ENCODE results near the gene VMP1. TPM values are rescaled to one million over a fixed set of nuclear protein-coding genes. Genes with fewer than 3 reads are reported as not detected.

The VMP1 gene
- total RNA-seq, 2 donors from 2014 or later, result 48.0 to 63.4 TPM

DNA sequence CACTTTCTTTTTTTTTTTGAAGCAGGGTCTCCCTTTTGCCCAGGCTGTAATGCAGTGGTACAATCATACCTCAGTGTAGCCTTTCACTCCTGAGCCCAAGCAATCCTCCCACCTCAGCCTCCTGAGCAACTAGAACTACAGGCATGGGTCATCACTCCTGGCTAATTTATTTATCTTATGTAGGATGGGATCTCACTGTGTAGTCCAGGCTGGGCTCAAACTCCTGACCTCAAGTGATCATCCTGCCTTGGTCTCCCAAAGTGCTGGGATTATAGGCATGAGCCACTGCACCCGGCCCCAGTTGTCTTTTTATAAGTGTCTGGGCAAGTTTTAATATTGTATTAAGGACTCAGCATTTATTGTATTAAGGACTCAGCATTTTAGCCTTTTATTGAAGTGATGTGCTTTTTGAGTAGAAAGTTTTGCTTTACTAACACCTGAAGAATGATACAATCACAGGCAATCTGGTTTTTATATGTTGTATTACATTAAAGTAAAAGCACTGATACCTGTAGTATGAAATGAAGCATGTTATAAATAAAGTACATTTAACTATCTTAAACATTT, 22.9 kb downstream of the VMP1 start:
- Histone ChIP-seq H3K9me3 (no peaks in the 10 kb centered on the region), H3K4me1 (peaks cover 0 to 9% of the 10 kb centered on the region in 2 donors), H3K36me3 (peaks cover 11% of the 10 kb centered on the region), H3K27ac (no peak overlapping the region), H3K4me3 (no peak overlapping the region), H3K27me3 (no peaks in the 10 kb centered on the region)
- TF ChIP-seq, protein P1, sequence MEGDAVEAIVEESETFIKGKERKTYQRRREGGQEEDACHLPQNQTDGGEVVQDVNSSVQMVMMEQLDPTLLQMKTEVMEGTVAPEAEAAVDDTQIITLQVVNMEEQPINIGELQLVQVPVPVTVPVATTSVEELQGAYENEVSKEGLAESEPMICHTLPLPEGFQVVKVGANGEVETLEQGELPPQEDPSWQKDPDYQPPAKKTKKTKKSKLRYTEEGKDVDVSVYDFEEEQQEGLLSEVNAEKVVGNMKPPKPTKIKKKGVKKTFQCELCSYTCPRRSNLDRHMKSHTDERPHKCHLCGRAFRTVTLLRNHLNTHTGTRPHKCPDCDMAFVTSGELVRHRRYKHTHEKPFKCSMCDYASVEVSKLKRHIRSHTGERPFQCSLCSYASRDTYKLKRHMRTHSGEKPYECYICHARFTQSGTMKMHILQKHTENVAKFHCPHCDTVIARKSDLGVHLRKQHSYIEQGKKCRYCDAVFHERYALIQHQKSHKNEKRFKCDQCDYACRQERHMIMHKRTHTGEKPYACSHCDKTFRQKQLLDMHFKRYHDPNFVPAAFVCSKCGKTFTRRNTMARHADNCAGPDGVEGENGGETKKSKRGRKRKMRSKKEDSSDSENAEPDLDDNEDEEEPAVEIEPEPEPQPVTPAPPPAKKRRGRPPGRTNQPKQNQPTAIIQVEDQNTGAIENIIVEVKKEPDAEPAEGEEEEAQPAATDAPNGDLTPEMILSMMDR (IDR thresholded peaks at IDR 0.05), result no peak
- DNase-seq (ENCODE audit: low spot score), result no peak

DNA sequence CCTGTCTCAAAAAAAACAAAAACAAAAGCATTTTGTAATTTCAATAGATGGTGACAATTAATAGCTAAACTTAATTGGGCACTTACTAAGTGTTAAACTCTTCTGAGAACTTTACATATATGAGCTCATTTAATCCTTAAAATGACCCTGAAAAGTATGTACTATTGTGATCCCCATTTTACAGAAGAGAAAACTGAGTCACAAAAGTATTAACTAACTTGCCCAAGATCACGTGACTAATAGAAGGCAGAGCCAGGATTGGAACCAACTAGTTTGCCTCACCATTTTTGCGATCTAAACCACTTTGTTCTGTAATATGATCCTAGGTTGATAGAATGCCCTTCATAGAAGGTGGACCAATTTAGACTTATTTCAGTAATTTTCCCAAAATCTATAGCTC, 26.2 kb downstream of the VMP1 start:
- no peak for DNase-seq (ENCODE audit: low spot score)
- Histone ChIP-seq H3K4me3 (no peak overlapping the region), H3K9me3 (no peaks in the 10 kb centered on the region), H3K27me3 (no peaks in the 10 kb centered on the region), H3K27ac (no peak overlapping the region), H3K36me3 (peaks cover 19% of the 10 kb centered on the region), H3K4me1 (peaks cover 0 to 7% of the 10 kb centered on the region in 2 donors)
- TF ChIP-seq, protein P1 (IDR thresholded peaks at IDR 0.05), result no peak

DNA sequence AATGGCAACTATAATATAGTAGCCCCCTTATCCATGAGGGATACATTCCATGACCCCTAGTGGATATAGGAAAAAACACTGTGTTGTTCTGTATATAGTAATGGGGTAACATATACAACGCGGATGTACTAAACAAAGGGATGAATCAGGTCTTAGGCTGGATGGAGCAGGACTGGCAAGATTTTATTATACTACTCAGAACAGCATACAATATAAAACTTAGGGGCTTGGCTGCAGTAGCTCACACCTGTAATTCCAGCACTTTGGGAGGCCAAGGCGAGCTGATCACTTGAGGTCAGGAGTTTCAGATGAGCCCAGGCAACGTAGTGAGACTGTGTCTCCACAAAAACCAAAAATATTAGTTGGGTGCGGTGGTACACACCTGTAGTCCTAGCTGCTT, 26.8 kb downstream of the VMP1 start:
- Histone ChIP-seq H3K4me3 (no peak overlapping the region), H3K36me3 (peaks cover 19% of the 10 kb centered on the region), H3K4me1 (peaks cover 0 to 2% of the 10 kb centered on the region in 2 donors), H3K9me3 (no peaks in the 10 kb centered on the region), H3K27me3 (no peaks in the 10 kb centered on the region), H3K27ac (no peak overlapping the region)
- no peak for DNase-seq (ENCODE audit: low spot score)
- TF ChIP-seq, protein P1 (IDR thresholded peaks at IDR 0.05), result no peak

DNA sequence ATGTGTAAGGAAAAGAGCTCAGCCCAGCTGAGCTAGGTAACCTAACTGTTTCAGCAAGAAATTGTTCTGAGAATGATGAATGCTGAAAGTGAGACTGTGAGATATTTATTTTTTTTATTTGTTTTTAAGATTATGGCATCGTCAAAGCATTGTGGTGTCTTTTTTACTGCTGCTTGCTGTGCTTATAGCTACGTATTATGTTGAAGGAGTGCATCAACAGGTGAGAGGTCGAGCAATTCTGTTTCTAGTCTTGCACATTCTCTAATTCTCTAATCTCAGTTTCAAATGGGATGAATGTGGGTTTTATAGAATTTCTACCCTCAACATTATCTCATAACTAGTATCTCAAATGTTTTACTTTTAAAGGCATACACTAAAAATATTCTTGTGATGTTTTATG, 29.9 kb downstream of the VMP1 start:
- DNase-seq (ENCODE audit: low spot score), result no peak
- TF ChIP-seq, protein P1 (IDR thresholded peaks at IDR 0.05), result no peak
- H3K4me3 ChIP-seq, result no peak overlapping the region
- H3K9me3 ChIP-seq, result no peaks in the 10 kb centered on the region
- no peaks in the 10 kb centered on the region for H3K4me1 ChIP-seq
- no peak overlapping the region for H3K27ac ChIP-seq
- peaks cover 19% of the 10 kb centered on the region for H3K36me3 ChIP-seq
- H3K27me3 ChIP-seq, result no peaks in the 10 kb centered on the region

DNA sequence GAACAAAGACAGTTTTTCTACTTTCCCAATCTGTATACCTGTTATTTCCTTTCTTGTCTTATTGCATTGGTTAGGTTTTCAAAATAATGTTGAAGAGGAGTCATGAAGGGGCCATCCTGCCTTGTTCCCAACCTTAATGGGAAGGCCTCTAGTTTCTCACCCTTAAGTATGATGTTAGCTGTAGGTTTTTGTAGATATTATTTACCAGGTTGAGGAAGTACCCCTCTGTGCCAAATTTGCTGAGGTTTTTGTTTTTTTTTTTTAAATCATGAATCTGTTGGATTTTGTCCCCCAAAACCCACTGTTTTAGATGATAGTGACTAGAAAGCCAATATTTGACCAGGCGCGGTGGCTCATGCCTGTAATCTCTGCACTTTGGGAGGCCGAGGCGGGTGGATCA, 36.4 kb downstream of the VMP1 start:
- H3K36me3 ChIP-seq, result no peaks in the 10 kb centered on the region
- TF ChIP-seq, protein P1 (IDR thresholded peaks at IDR 0.05), result no peak
- DNase-seq (ENCODE audit: low spot score), result no peak
- no peaks in the 10 kb centered on the region for H3K9me3 ChIP-seq
- H3K4me1 ChIP-seq, result no peaks in the 10 kb centered on the region
- no peak overlapping the region for H3K27ac ChIP-seq
- H3K27me3 ChIP-seq, result no peaks in the 10 kb centered on the region
- no peak overlapping the region for H3K4me3 ChIP-seq

DNA sequence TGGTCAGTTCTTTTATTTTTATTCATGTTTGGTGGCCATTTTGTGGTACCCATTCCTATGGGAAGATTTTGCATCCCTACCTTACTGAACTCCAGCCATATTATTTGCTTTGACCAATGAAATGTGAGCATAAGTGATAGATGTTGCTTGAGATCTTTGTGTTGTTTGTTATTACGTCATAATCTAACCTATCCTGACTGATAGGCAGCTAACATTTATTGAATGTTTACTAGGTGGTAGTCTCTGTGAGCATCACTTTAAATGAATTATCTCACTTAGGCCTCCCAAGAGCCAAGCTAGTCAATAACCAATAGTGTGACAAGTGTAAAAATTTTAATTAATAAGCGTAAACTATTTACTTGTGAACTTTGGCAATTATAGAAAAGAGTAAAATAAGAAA, 37.6 kb downstream of the VMP1 start:
- no peak for DNase-seq (ENCODE audit: low spot score)
- Histone ChIP-seq H3K27ac (no peak overlapping the region), H3K36me3 (no peaks in the 10 kb centered on the region), H3K9me3 (no peaks in the 10 kb centered on the region), H3K4me1 (no peaks in the 10 kb centered on the region), H3K4me3 (no peak overlapping the region), H3K27me3 (no peaks in the 10 kb centered on the region)
- TF ChIP-seq, protein P1 (IDR thresholded peaks at IDR 0.05), result no peak
